IMR-90 (cell line): ENCODE measurements around the gene SLC7A6OS. TPM values are rescaled to one million over a fixed set of nuclear protein-coding genes. Genes with fewer than 3 reads are reported as not detected.

Experiments used
- ATAC-seq: fragments of 200-7000 bp; cut with Tn5 transposase; 2 replicates; pipeline ENCODE4 v1.9.1; 2020; ENCODE audit warnings: low read depth, mild to moderate bottlenecking, moderate library complexity
- BruUV-seq: library from RNA; stranded (reverse); fragments of 400-500 nt; replicated peaks from 2 replicates; lab custom pipeline; 2021; lab: Mats Ljungman, UMichigan
- CTCF ChIA-PET: fragments of 300-600 bp; formaldehyde crosslinking; extraction: SDS; loops from one replicate; lab custom pipeline; 2021; ENCODE audit warnings: antibody characterized with exemption; lab: Yijun Ruan, JAX
- POLR2A ChIA-PET: fragments of 300-600 bp; sonication (Branson Sonifier 250); formaldehyde crosslinking; loops from one replicate; lab custom pipeline; 2022; ENCODE audit warnings: antibody characterized with exemption; ENCODE audit not compliant: unreplicated experiment; lab: Charles Lee
- DNase-seq: peaks from one replicate; pipeline ENCODE4 v3.0.0; 2013
- H2AFZ ChIP-seq: replicated peaks from 2 replicates; pipeline ENCODE3; 2013; ENCODE audit warnings: low read length, mild to moderate bottlenecking; ENCODE audit not compliant: poor library complexity
- H2AK5ac ChIP-seq: 2 replicates; pipeline ENCODE4 v1.6.1; 2013; ENCODE audit warnings: low read depth, low read length, inconsistent platforms
- H2AK9ac ChIP-seq: replicated peaks from 2 replicates; pipeline ENCODE3; 2013; ENCODE audit warnings: mild to moderate bottlenecking, low read depth, low read length, moderate library complexity; ENCODE audit not compliant: poor library complexity
- H2BK120ac ChIP-seq: 2 replicates; pipeline ENCODE4 v1.6.1; 2013; ENCODE audit warnings: low read depth, low read length, inconsistent platforms
- H2BK15ac ChIP-seq: 3 replicates; pipeline ENCODE4 v1.6.1; 2013; ENCODE audit warnings: low read depth, low read length, inconsistent platforms
- H2BK20ac ChIP-seq: 2 replicates; pipeline ENCODE4 v1.6.1; 2013; ENCODE audit warnings: low read depth, mild to moderate bottlenecking, inconsistent platforms, low read length, moderate library complexity
- H2BK5ac ChIP-seq: 2 replicates; pipeline ENCODE4 v1.6.1; 2013; ENCODE audit warnings: mild to moderate bottlenecking, low read depth, low read length, inconsistent platforms; ENCODE audit not compliant: poor library complexity, severe bottlenecking
- H3K14ac ChIP-seq: replicated peaks from 2 replicates; pipeline ENCODE4 v1.6.1; 2013; ENCODE audit warnings: low read depth, low read length, inconsistent platforms
- H3K18ac ChIP-seq: 2 replicates; pipeline ENCODE4 v1.6.1; 2013; ENCODE audit warnings: low read depth, low read length, control low read depth
- H3K23ac ChIP-seq: 2 replicates; pipeline ENCODE4 v1.6.1; 2013; ENCODE audit warnings: low read depth, low read length, inconsistent platforms
- H3K27ac ChIP-seq: 2 replicates; pipeline ENCODE4 v1.5.1; 2013; ENCODE audit warnings: mild to moderate bottlenecking, control low read depth, low read length; ENCODE audit not compliant: insufficient read depth
- H3K27me3 ChIP-seq: 2 replicates; pipeline ENCODE4 v1.6.1; 2013; ENCODE audit warnings: low read length; ENCODE audit not compliant: control insufficient read depth, insufficient read depth
- H3K36me3 ChIP-seq: 2 replicates; pipeline ENCODE4 v1.6.1; 2013; ENCODE audit warnings: low read length, mixed read lengths; ENCODE audit not compliant: control insufficient read depth, insufficient read depth
- H3K4ac ChIP-seq: 2 replicates; pipeline ENCODE4 v1.6.1; 2013; ENCODE audit warnings: low read depth, low read length, inconsistent platforms
- H3K4me1 ChIP-seq: 2 replicates; pipeline ENCODE4 v1.6.1; 2013; ENCODE audit warnings: low read length, mixed read lengths; ENCODE audit not compliant: control insufficient read depth, insufficient read depth
- H3K4me2 ChIP-seq: 2 replicates; pipeline ENCODE4 v1.6.1; 2013; ENCODE audit warnings: low read depth, mild to moderate bottlenecking, control low read depth, low read length, moderate library complexity
- H3K4me3 ChIP-seq: 2 replicates; pipeline ENCODE4 v1.5.1; 2013; ENCODE audit warnings: low read depth, mild to moderate bottlenecking, control low read depth, low read length, moderate library complexity; ENCODE audit not compliant: insufficient read depth
- H3K56ac ChIP-seq: 2 replicates; pipeline ENCODE4 v1.6.1; 2013; ENCODE audit warnings: low read length, inconsistent platforms; ENCODE audit not compliant: insufficient read depth; ENCODE audit errors: extremely low read depth
- H3K79me1 ChIP-seq, 2 experiments: 2 replicates each; pipeline ENCODE4 v1.6.1; 2013; ENCODE audit warnings: low read length in 2 of 2, inconsistent platforms in 1 of 2, low read depth in 1 of 2
- H3K9ac ChIP-seq: 2 replicates; pipeline ENCODE4 v1.6.1; 2013; ENCODE audit warnings: low read depth, low read length, control low read depth
- H3K9me1 ChIP-seq: 2 replicates; pipeline ENCODE4 v1.6.1; 2013; ENCODE audit warnings: low read length, inconsistent platforms; ENCODE audit not compliant: insufficient read depth
- H3K9me3 ChIP-seq: 2 replicates; pipeline ENCODE4 v1.6.1; 2013; ENCODE audit warnings: low read length; ENCODE audit not compliant: control insufficient read depth, insufficient read depth
- H4K20me1 ChIP-seq: 2 replicates; pipeline ENCODE4 v1.6.1; 2013; ENCODE audit warnings: low read length, inconsistent platforms; ENCODE audit not compliant: insufficient read depth
- H4K5ac ChIP-seq: 2 replicates; pipeline ENCODE4 v1.6.1; 2013; ENCODE audit warnings: mild to moderate bottlenecking, low read depth, low read length, control low read depth
- H4K8ac ChIP-seq, 2 experiments: 2 replicates each; pipeline ENCODE4 v1.6.1; 2013; ENCODE audit warnings: low read depth in 2 of 2, low read length in 2 of 2, control low read depth in 1 of 2, inconsistent platforms in 1 of 2
- H4K91ac ChIP-seq: 2 replicates; pipeline ENCODE4 v1.6.1; 2013; ENCODE audit warnings: low read depth, low read length, inconsistent platforms; ENCODE audit not compliant: insufficient read depth
- POLR2A ChIP-seq: IDR thresholded peaks from 2 replicates; pipeline ENCODE4 v1.6.1; 2012; ENCODE audit warnings: mild to moderate bottlenecking, low read depth, low read length
- WGBS, 2 experiments: methylation state at CpG; one replicate each; pipeline versions ENCODE4 v1.1.5 to v1.1.7; 2013; ENCODE audit warnings: missing lambda C conversion rate in 2 of 2; ENCODE audit not compliant: insufficient read length in 1 of 2; ENCODE audit errors: extremely low coverage in 2 of 2; 5-methylcytosine and 5-hydroxymethylcytosine counted together
- dilution Hi-C: fragments of 300-500 bp; cut with HindIII; formaldehyde crosslinking; loops from one replicate; pipeline ENCODE4 v1.14.3; 2018; ENCODE audit warnings: low sequenced_read_pairs; ENCODE audit not compliant: unreplicated experiment
- in situ Hi-C: fragments of 300-500 bp; cut with MboI; formaldehyde crosslinking; loops from 3 replicates; pipeline ENCODE4 v1.14.3; 2019; ENCODE audit warnings: low sequenced_read_pairs, inconsistent platforms, mixed read lengths
- intact Hi-C: fragments of 100-400 bp; cut with micrococcal nuclease; formaldehyde crosslinking; loops from 2 replicates; pipeline ENCODE4 v1.10.0; 2022
- polyA plus RNA-seq, 3 experiments: library from polyadenylated mRNA; depleted of rRNA; stranded (reverse); fragments of >200 nt; gene quantifications; 2 replicates each; pipeline ENCODE4 v1.2.3, GENCODE V29; 2012; ENCODE audit warnings: low replicate concordance in 1 of 3
- total RNA-seq: library from RNA; depleted of rRNA; stranded (reverse); fragments of >200 nt; gene quantifications from 2 replicates; pipeline ENCODE4 v1.2.3, GENCODE V29; 2012

SLC7A6OS gene
- total and polyA plus RNA-seq, 2 of the 4 experiments (the other 2 are of a cell fraction) = 6.8 to 8.4 TPM

- Histone ChIP-seq H4K8ac (no peak overlapping the region), H3K27me3 (no peaks in the 10 kb centered on the region), H3K14ac (no peak overlapping the region), H2AFZ (no peak overlapping the region), H3K9me1 (peaks cover 37% of the 10 kb centered on the region), H2BK15ac (no peak overlapping the region), H2BK20ac (no peak overlapping the region), H4K20me1 (peaks cover 47% of the 10 kb centered on the region), H3K9me3 (no peaks in the 10 kb centered on the region), H3K9ac (no peak overlapping the region), H3K4me1 (peaks cover 11% of the 10 kb centered on the region), H3K18ac (no peak overlapping the region), H4K91ac (no peak overlapping the region), H3K4ac (no peak overlapping the region), H2BK120ac (no peak overlapping the region), H4K5ac (no peak overlapping the region), H3K4me3 (no peak overlapping the region), H2BK5ac (no peak overlapping the region), H3K23ac (no peak overlapping the region), H3K36me3 (peaks cover 41% of the 10 kb centered on the region), H3K56ac (no peak overlapping the region), H3K79me1 (peaks cover 34 to 89% of the 10 kb centered on the region in 2 experiments), H3K27ac (no peak overlapping the region), H3K4me2 (no peak overlapping the region), H2AK5ac (no peak overlapping the region), H2AK9ac (no peak overlapping the region)
- POLR2A ChIA-PET = interaction anchor here (1.0 kb wide), 1 partner anchor 26 kb away, joined by 3 read pairs; the partner anchor contains the start of gene SLC7A6
- in situ Hi-C loops = no loop called here
- CTCF ChIA-PET = interaction anchor here (0.6 to 0.7 kb wide), 2 partner anchors 26 to 273 kb away, joined by 3 to 5 read pairs; partner anchors contain the start of gene SLC7A6
- 63 to 91% methylated on average over 1 of the region's 4 CpGs for WGBS, 2 experiments
- no TSS peak for BruUV-seq
- ATAC-seq (no peak), DNase-seq (no peak)
- dilution Hi-C loops = no loop called here
- intact Hi-C loops = no loop called here
- no peak for TF ChIP-seq POLR2A
Measured at GRCh38 chr16:68289621-68290329, 21.0 kb downstream of the SLC7A6OS start.
